Osteocyte (in vitro differentiated cells): ENCODE measurements around the gene SMC6. TPM values are rescaled to one million over a fixed set of nuclear protein-coding genes. Genes with fewer than 3 reads are reported as not detected.

ENCODE experiments used
- DNase-seq: peaks from one replicate; pipeline ENCODE4 v3.0.0; 2021; ENCODE audit warnings: mixed read lengths; ENCODE audit not compliant: unreplicated experiment; ENCODE audit errors: extremely low spot score
- H3K27ac Mint-ChIP-seq: one replicate; pipeline ENCODE4 v1.8.0; 2021; ENCODE audit warnings: mild to moderate bottlenecking, mixed read lengths; ENCODE audit not compliant: unreplicated experiment
- H3K27me3 Mint-ChIP-seq: one replicate; pipeline ENCODE4 v1.8.0; 2021; ENCODE audit warnings: mixed read lengths; ENCODE audit not compliant: unreplicated experiment
- H3K36me3 Mint-ChIP-seq: one replicate; pipeline ENCODE4 v1.8.0; 2021; ENCODE audit warnings: mixed read lengths; ENCODE audit not compliant: unreplicated experiment
- H3K4me1 Mint-ChIP-seq: one replicate; pipeline ENCODE4 v1.8.0; 2021; ENCODE audit warnings: mixed read lengths; ENCODE audit not compliant: unreplicated experiment
- H3K4me3 Mint-ChIP-seq: one replicate; pipeline ENCODE4 v1.8.0; 2021; ENCODE audit warnings: mild to moderate bottlenecking, moderate library complexity, mixed read lengths; ENCODE audit not compliant: unreplicated experiment
- H3K9me3 Mint-ChIP-seq: one replicate; pipeline ENCODE4 v1.8.0; 2021; ENCODE audit warnings: mixed read lengths; ENCODE audit not compliant: unreplicated experiment
- CTCF ChIP-seq: fragments of 200-600 bp; sonication (generic); IDR thresholded peaks from 2 replicates; pipeline ENCODE4 v1.5.0; 2021; ENCODE audit warnings: antibody characterized with exemption, mild to moderate bottlenecking, moderate library complexity
- total RNA-seq: library from RNA; stranded (reverse); gene quantifications from 2 replicates; pipeline ENCODE4 v1.2.1, GENCODE V29; 2021

The SMC6 gene
- total RNA-seq, 1 donor from 2014 or later, result 21.3 TPM

DNA sequence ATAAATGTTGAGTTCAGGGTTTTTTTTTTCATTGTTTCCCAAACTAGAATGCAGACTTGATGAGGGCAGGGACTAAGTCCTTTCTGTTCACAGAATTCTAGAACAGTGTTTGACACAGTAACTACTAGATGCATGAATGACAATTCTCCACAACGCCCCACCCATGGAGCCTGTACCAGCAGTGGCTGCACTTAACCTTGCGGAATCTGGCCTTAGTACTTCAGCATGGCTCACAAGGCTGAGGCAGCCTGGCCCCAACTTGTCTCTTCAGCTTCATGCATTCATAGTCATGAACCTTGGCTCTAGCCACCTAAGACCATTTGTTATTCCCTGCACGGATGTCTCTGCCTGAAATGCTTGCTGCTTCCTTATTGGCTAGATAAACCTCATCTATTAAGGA is 33.1 kb upstream of the SMC6 start:
- Mint-ChIP-seq H3K27ac (no peak overlapping the region), H3K27me3 (peaks cover 8% of the 10 kb centered on the region), H3K36me3 (peaks cover 8% of the 10 kb centered on the region), H3K9me3 (peaks cover 10% of the 10 kb centered on the region), H3K4me3 (no peak overlapping the region), H3K4me1 (no peaks in the 10 kb centered on the region)
- no peak for DNase-seq
- no peak for TF ChIP-seq CTCF

DNA sequence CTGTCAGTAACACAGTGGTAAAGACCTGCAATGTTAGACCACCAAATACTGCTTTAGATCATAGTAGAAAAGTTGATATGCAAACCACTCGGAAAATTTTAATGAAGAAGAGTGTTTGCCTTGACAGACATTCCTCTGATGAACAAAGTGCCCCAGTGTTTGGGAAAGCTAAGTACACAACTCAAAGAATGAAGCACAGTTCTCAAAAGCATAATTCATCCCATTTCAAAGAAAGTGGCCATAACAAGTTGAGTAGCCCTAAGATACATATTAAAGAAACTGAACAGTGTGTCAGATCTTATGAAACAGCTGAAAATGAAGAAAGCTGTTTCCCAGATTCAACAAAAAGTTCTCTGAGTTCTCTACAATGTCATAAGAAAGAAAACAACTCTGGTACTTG is 27.9 kb upstream of the SMC6 start:
- Mint-ChIP-seq H3K4me1 (no peaks in the 10 kb centered on the region), H3K4me3 (no peak overlapping the region), H3K9me3 (peaks cover 10% of the 10 kb centered on the region), H3K36me3 (peaks cover 18% of the 10 kb centered on the region), H3K27me3 (no peaks in the 10 kb centered on the region), H3K27ac (no peak overlapping the region)
- DNase-seq, result no peak
- TF ChIP-seq CTCF, result no peak

DNA sequence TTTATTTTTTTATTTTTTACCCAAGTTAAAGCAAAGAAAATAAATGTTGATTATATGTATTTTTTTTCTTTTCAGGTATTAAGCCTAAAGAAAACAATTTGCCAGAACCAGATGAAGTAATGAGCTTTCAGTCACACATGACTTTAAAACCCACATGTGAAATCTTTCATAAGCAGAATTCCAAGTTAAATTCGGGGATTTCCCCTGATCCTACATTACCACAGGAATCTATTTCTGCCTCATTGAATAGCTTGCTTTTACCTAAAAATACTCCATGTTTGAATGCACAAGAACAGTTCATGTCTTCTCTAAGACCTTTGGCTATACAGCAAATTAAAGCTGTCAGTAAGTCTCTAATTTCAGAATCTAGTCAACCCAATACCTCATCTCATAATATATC is 26.9 kb upstream of the SMC6 start:
- Mint-ChIP-seq H3K9me3 (peaks cover 10% of the 10 kb centered on the region), H3K36me3 (peaks cover 22% of the 10 kb centered on the region), H3K27ac (no peak overlapping the region), H3K4me1 (no peaks in the 10 kb centered on the region), H3K4me3 (no peak overlapping the region), H3K27me3 (no peaks in the 10 kb centered on the region)
- no peak for DNase-seq
- no peak for TF ChIP-seq CTCF

GRCh38 chr2:17772532-17772931 is 18.9 kb upstream of the SMC6 start:
- H3K4me3 Mint-ChIP-seq, result no peak overlapping the region
- no peaks in the 10 kb centered on the region for H3K27me3 Mint-ChIP-seq
- H3K9me3 Mint-ChIP-seq, result no peaks in the 10 kb centered on the region
- DNase-seq, result no peak
- no peak overlapping the region for H3K27ac Mint-ChIP-seq
- no peak for TF ChIP-seq CTCF
- no peaks in the 10 kb centered on the region for H3K4me1 Mint-ChIP-seq
- peaks cover 12% of the 10 kb centered on the region for H3K36me3 Mint-ChIP-seq

- no peak for DNase-seq
- TF ChIP-seq CTCF, result no peak
- Mint-ChIP-seq H3K36me3 (peaks cover 12% of the 10 kb centered on the region), H3K4me3 (no peak overlapping the region), H3K27ac (no peak overlapping the region), H3K27me3 (no peaks in the 10 kb centered on the region), H3K4me1 (no peaks in the 10 kb centered on the region), H3K9me3 (no peaks in the 10 kb centered on the region)
Measured at GRCh38 chr2:17771956-17772355, 18.3 kb upstream of the SMC6 start.
